Activated T-helper 17 cell treated with anti-CD3 and anti-CD28 coated beads, Interleukin-2, amount 50 U/mL, for 72 hours (primary cell): ENCODE results near the gene GSAP. TPM values are rescaled to one million over a fixed set of nuclear protein-coding genes. Genes with fewer than 3 reads are reported as not detected.

Source experiments
- ATAC-seq: fragments of 150-1000 bp; cut with Tn5 transposase; replicated peaks from 2 replicates; pipeline ENCODE4 v1.10.0; 2021; ENCODE audit warnings: mild to moderate bottlenecking, moderate library complexity
- H3K27ac Mint-ChIP-seq: one replicate; pipeline ENCODE4 v1.8.0; 2022; ENCODE audit warnings: mixed read lengths
- H3K27me3 Mint-ChIP-seq: one replicate; pipeline ENCODE4 v1.8.0; 2022; ENCODE audit warnings: mixed read lengths
- H3K36me3 Mint-ChIP-seq: one replicate; pipeline ENCODE4 v1.8.0; 2022; ENCODE audit warnings: low read depth, mild to moderate bottlenecking, mixed read lengths
- H3K4me1 Mint-ChIP-seq: one replicate; pipeline ENCODE4 v1.8.0; 2022; ENCODE audit warnings: mixed read lengths
- H3K4me3 Mint-ChIP-seq: one replicate; pipeline ENCODE4 v1.8.0; 2022; ENCODE audit warnings: mild to moderate bottlenecking, mixed read lengths
- H3K9me3 Mint-ChIP-seq: one replicate; pipeline ENCODE4 v1.8.0; 2022; ENCODE audit warnings: mixed read lengths
- total RNA-seq, 2 donors: library from RNA; stranded (reverse); gene quantifications; one replicate each; pipeline ENCODE4 v1.2.3, GENCODE V29; 2022

Gene GSAP
- total RNA-seq, 2 donors from 2014 or later, result 1.1 to 2.9 TPM

- Mint-ChIP-seq H3K36me3 (no peaks in the 10 kb centered on the region), H3K27me3 (no peaks in the 10 kb centered on the region)
These were observed 8.2 kb downstream of the GSAP start for GRCh38 chr7:77407906-77408305.

GRCh38 chr7:77406421-77406820, 9.7 kb downstream of the GSAP start:
- Mint-ChIP-seq H3K4me3 (no peak overlapping the region), H3K9me3 (no peaks in the 10 kb centered on the region), H3K36me3 (no peaks in the 10 kb centered on the region), H3K4me1 (no peaks in the 10 kb centered on the region), H3K27me3 (no peaks in the 10 kb centered on the region), H3K27ac (no peak overlapping the region)
- no peak for ATAC-seq

More at GRCh38 chr7:77407906-77408305, 8.2 kb downstream of the GSAP start:
- no peak overlapping the region for H3K27ac Mint-ChIP-seq
- no peaks in the 10 kb centered on the region for H3K4me1 Mint-ChIP-seq
- no peaks in the 10 kb centered on the region for H3K9me3 Mint-ChIP-seq
- no peak for ATAC-seq
- no peak overlapping the region for H3K4me3 Mint-ChIP-seq

- ATAC-seq, result no peak
These were observed 11.5 kb downstream of the GSAP start for GRCh38 chr7:77404641-77405040.

GRCh38 chr7:77403957-77404356, 12.2 kb downstream of the GSAP start:
- H3K27ac Mint-ChIP-seq, result no peak overlapping the region
- H3K36me3 Mint-ChIP-seq, result no peaks in the 10 kb centered on the region
- H3K9me3 Mint-ChIP-seq, result no peaks in the 10 kb centered on the region
- no peaks in the 10 kb centered on the region for H3K27me3 Mint-ChIP-seq
- no peaks in the 10 kb centered on the region for H3K4me1 Mint-ChIP-seq
- no peak for ATAC-seq
- no peak overlapping the region for H3K4me3 Mint-ChIP-seq

More at GRCh38 chr7:77404641-77405040, 11.5 kb downstream of the GSAP start:
- Mint-ChIP-seq H3K27me3 (no peaks in the 10 kb centered on the region), H3K36me3 (no peaks in the 10 kb centered on the region), H3K4me3 (no peak overlapping the region), H3K9me3 (no peaks in the 10 kb centered on the region), H3K27ac (no peak overlapping the region), H3K4me1 (no peaks in the 10 kb centered on the region)

- H3K9me3 Mint-ChIP-seq, result no peaks in the 10 kb centered on the region
- no peaks in the 10 kb centered on the region for H3K36me3 Mint-ChIP-seq
- H3K27ac Mint-ChIP-seq, result no peak overlapping the region
- H3K4me1 Mint-ChIP-seq, result no peaks in the 10 kb centered on the region
- no peaks in the 10 kb centered on the region for H3K27me3 Mint-ChIP-seq
- H3K4me3 Mint-ChIP-seq, result no peak overlapping the region
- no peak for ATAC-seq
These were observed 13.3 kb downstream of the GSAP start for GRCh38 chr7:77402818-77403217.

GRCh38 chr7:77401002-77401401, 15.1 kb downstream of the GSAP start:
- H3K4me3 Mint-ChIP-seq, result no peak overlapping the region
- H3K4me1 Mint-ChIP-seq, result no peaks in the 10 kb centered on the region
- H3K9me3 Mint-ChIP-seq, result no peaks in the 10 kb centered on the region
- no peak overlapping the region for H3K27ac Mint-ChIP-seq
- ATAC-seq, result no peak
- H3K27me3 Mint-ChIP-seq, result no peaks in the 10 kb centered on the region
- peaks cover 9% of the 10 kb centered on the region for H3K36me3 Mint-ChIP-seq

- Mint-ChIP-seq H3K27me3 (no peaks in the 10 kb centered on the region), H3K27ac (no peak overlapping the region), H3K4me1 (no peaks in the 10 kb centered on the region), H3K4me3 (no peak overlapping the region), H3K9me3 (no peaks in the 10 kb centered on the region), H3K36me3 (peaks cover 9% of the 10 kb centered on the region)
- no peak for ATAC-seq
These were observed 16.3 kb downstream of the GSAP start for GRCh38 chr7:77399816-77400215.

GRCh38 chr7:77396894-77397547, 19.1 kb downstream of the GSAP start:
- ATAC-seq, result no peak
- no peaks in the 10 kb centered on the region for H3K27me3 Mint-ChIP-seq
- no peaks in the 10 kb centered on the region for H3K9me3 Mint-ChIP-seq
- no peak overlapping the region for H3K4me3 Mint-ChIP-seq
- no peak overlapping the region for H3K27ac Mint-ChIP-seq
- H3K36me3 Mint-ChIP-seq, result peaks cover 9% of the 10 kb centered on the region
- H3K4me1 Mint-ChIP-seq, result peaks cover 16% of the 10 kb centered on the region

- Mint-ChIP-seq H3K9me3 (no peaks in the 10 kb centered on the region), H3K36me3 (peaks cover 9% of the 10 kb centered on the region), H3K4me3 (no peak overlapping the region), H3K4me1 (peaks cover 21% of the 10 kb centered on the region), H3K27ac (no peak overlapping the region), H3K27me3 (no peaks in the 10 kb centered on the region)
- ATAC-seq, result no peak
These were observed 20.5 kb downstream of the GSAP start for GRCh38 chr7:77395626-77396025.

- H3K4me1 Mint-ChIP-seq, result peaks cover 21% of the 10 kb centered on the region
- peaks cover 9% of the 10 kb centered on the region for H3K36me3 Mint-ChIP-seq
- ATAC-seq, result no peak
- no peaks in the 10 kb centered on the region for H3K27me3 Mint-ChIP-seq
- peak overlapping the region; percentile 26 for H3K27ac Mint-ChIP-seq
- peak overlapping the region; percentile 48 for H3K4me3 Mint-ChIP-seq
- H3K9me3 Mint-ChIP-seq, result no peaks in the 10 kb centered on the region
These were observed 22.2 kb downstream of the GSAP start for GRCh38 chr7:77393954-77394353.

GRCh38 chr7:77393261-77393660, 22.9 kb downstream of the GSAP start:
- Mint-ChIP-seq H3K27me3 (no peaks in the 10 kb centered on the region), H3K9me3 (no peaks in the 10 kb centered on the region), H3K4me3 (peak overlapping the region; percentile 0), H3K27ac (no peak overlapping the region), H3K4me1 (peaks cover 21% of the 10 kb centered on the region), H3K36me3 (peaks cover 9% of the 10 kb centered on the region)
- peak; percentile 98 for ATAC-seq

- no peaks in the 10 kb centered on the region for H3K9me3 Mint-ChIP-seq
These were observed 24.9 kb downstream of the GSAP start for GRCh38 chr7:77391230-77391629.

GRCh38 chr7:77388055-77388641, 28.0 kb downstream of the GSAP start:
- Mint-ChIP-seq H3K36me3 (peaks cover 12% of the 10 kb centered on the region), H3K9me3 (no peaks in the 10 kb centered on the region)
- ATAC-seq, result no peak

More at GRCh38 chr7:77391230-77391629, 24.9 kb downstream of the GSAP start:
- Mint-ChIP-seq H3K4me1 (peaks cover 21% of the 10 kb centered on the region), H3K36me3 (peaks cover 2% of the 10 kb centered on the region), H3K4me3 (no peak overlapping the region), H3K27ac (no peak overlapping the region), H3K27me3 (no peaks in the 10 kb centered on the region)
- no peak for ATAC-seq

GRCh38 chr7:77386165-77386822, 29.9 kb downstream of the GSAP start:
- no peaks in the 10 kb centered on the region for H3K27me3 Mint-ChIP-seq
- H3K27ac Mint-ChIP-seq, result no peak overlapping the region
- no peak overlapping the region for H3K4me3 Mint-ChIP-seq
- no peak for ATAC-seq
- peaks cover 22% of the 10 kb centered on the region for H3K36me3 Mint-ChIP-seq
- H3K9me3 Mint-ChIP-seq, result no peaks in the 10 kb centered on the region
- H3K4me1 Mint-ChIP-seq, result peaks cover 15% of the 10 kb centered on the region

More at GRCh38 chr7:77388055-77388641, 28.0 kb downstream of the GSAP start:
- no peaks in the 10 kb centered on the region for H3K27me3 Mint-ChIP-seq
- peaks cover 14% of the 10 kb centered on the region for H3K4me1 Mint-ChIP-seq
- H3K27ac Mint-ChIP-seq, result no peak overlapping the region
- H3K4me3 Mint-ChIP-seq, result no peak overlapping the region

- no peaks in the 10 kb centered on the region for H3K9me3 Mint-ChIP-seq
- peak; percentile 64 for ATAC-seq
These were observed 32.8 kb downstream of the GSAP start for GRCh38 chr7:77383333-77383740.

More at GRCh38 chr7:77383333-77383740, 32.8 kb downstream of the GSAP start:
- Mint-ChIP-seq H3K4me3 (peak overlapping the region; percentile 16), H3K36me3 (peaks cover 22% of the 10 kb centered on the region), H3K4me1 (peaks cover 13% of the 10 kb centered on the region), H3K27me3 (no peaks in the 10 kb centered on the region), H3K27ac (no peak overlapping the region)
